Upper lobe of left lung (tissue), 6 donors: ENCODE results near the gene TMEM164. TPM values are rescaled to one million over a fixed set of nuclear protein-coding genes. Genes with fewer than 3 reads are reported as not detected.

Source experiments
- ATAC-seq, 2 donors: fragments of 200-7000 bp; cut with Tn5 transposase; one replicate each; pipeline ENCODE4 v1.9.1; 2022; ENCODE audit warnings: mild to moderate bottlenecking in 2 of 2, moderate library complexity in 2 of 2; ENCODE audit not compliant: low FRiP score in 2 of 2
- DNase-seq, 2 donors: peaks; one replicate each; pipeline ENCODE4 v3.0.0-alpha.2; 2019 to 2020
- H3K27ac ChIP-seq, 4 donors: fragments of 200-600 bp; sonication (generic); one replicate each; pipeline ENCODE4 v1.5.1; 2016 to 2019
- H3K27me3 ChIP-seq, 4 donors: fragments of 200-600 bp; sonication (generic); one replicate each; pipeline ENCODE4 v1.5.1; 2017 to 2019
- H3K36me3 ChIP-seq, 4 donors: fragments of 200-600 bp; sonication (generic); one replicate each; pipeline ENCODE4 v1.5.1; 2016 to 2019
- H3K4me1 ChIP-seq, 4 donors: fragments of 200-600 bp; sonication (generic); one replicate each; pipeline ENCODE4 v1.5.1; 2018 to 2019
- H3K4me3 ChIP-seq, 4 donors: fragments of 200-600 bp; sonication (generic); one replicate each; pipeline ENCODE4 v1.5.1; 2017 to 2019; ENCODE audit warnings: mild to moderate bottlenecking in 2 of 4, moderate library complexity in 1 of 4
- H3K9me3 ChIP-seq, 4 donors: fragments of 200-600 bp; sonication (generic); one replicate each; pipeline ENCODE4 v1.5.1; 2018 to 2019
- CTCF ChIP-seq, 6 experiments: fragments of 450-650 bp in 4 of 6; fragments of 200-600 bp in 2 of 6; sonication (generic) in 2 of 6; IDR thresholded peaks; one replicate each; pipeline ENCODE4 v1.5.1; 2016 to 2019; ENCODE audit warnings: antibody characterized with exemption in 6 of 6
- EP300 ChIP-seq, 4 donors: sonication (generic); formaldehyde crosslinking; IDR thresholded peaks; one replicate each; pipeline ENCODE4 v1.5.1; 2017; ENCODE audit warnings: antibody characterized with exemption in 4 of 4, control low read depth in 2 of 4
- POLR2A ChIP-seq, 4 donors: fragments of 450-650 bp; IDR thresholded peaks; one replicate each; pipeline ENCODE4 v1.5.1; 2016 to 2017; ENCODE audit warnings: antibody characterized with exemption in 4 of 4, mild to moderate bottlenecking in 2 of 4
- POLR2AphosphoS5 ChIP-seq, 2 donors: sonication (generic); formaldehyde crosslinking; IDR thresholded peaks; one replicate each; pipeline ENCODE4 v1.5.1; 2017; ENCODE audit warnings: antibody characterized with exemption in 2 of 2
- WGBS, 2 donors: methylation state at CpG; one replicate each; pipeline ENCODE4 v1.1.5; 2017 to 2018; 5-methylcytosine and 5-hydroxymethylcytosine counted together
- total RNA-seq, 6 donors: library from RNA; depleted of rRNA in 4 of 6; stranded (reverse); fragments of >200 nt in 4 of 6; gene quantifications; one replicate each; pipeline versions ENCODE4 v1.1.0 to v1.2.1, GENCODE V29; 2016 to 2021
- donor health status: DM: no; HTN: no; CAD: no; lungs with moderate emphysema.
- donor health status: DM: no; HTN: yes; CAD: no; lungs with severe emphysema.

TMEM164 gene
- total RNA-seq, 6 donors from 2014 or later: 41.8 to 115 (median 61.8) TPM

DNA sequence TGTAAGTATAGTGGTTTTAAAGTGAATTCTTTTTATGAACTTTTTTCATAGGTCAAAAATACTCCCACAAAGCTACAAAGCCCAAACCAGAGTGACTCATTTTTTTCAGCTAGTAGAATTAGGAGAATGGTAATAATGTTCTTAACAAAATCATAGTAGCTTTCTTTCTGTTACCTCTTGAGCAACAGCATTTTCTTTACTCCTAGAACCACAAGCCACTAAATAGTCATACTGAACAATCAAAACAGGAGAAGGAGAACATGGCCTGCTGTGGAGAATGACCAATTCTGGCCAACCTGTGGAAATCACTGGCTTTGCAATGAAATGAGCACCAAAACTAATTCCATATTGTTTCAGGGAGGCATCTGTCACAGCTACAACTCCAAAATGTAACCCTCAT lies 202.1 kb downstream of the TMEM164 start:
- H3K27ac ChIP-seq: no peak overlapping the region
- H3K4me1 ChIP-seq: no peaks in the 10 kb centered on the region
- no peaks in the 10 kb centered on the region for H3K9me3 ChIP-seq
- no peaks in the 10 kb centered on the region for H3K36me3 ChIP-seq
- ATAC-seq (no peak), DNase-seq (no peak)
- no peak overlapping the region for H3K4me3 ChIP-seq
- TF ChIP-seq POLR2AphosphoS5 (IDR thresholded peaks at IDR 0.05) (no peak), POLR2A (IDR thresholded peaks at IDR 0.05) (no peak), CTCF (IDR thresholded peaks at IDR 0.05) (no peak), EP300 (IDR thresholded peaks at IDR 0.05) (no peak)
- H3K27me3 ChIP-seq: no peaks in the 10 kb centered on the region

GRCh38 chrX:110208092-110208491 lies 205.2 kb downstream of the TMEM164 start:
- H3K9me3 ChIP-seq: no peaks in the 10 kb centered on the region
- ATAC-seq: no peak
- H3K36me3 ChIP-seq: no peaks in the 10 kb centered on the region
- H3K4me3 ChIP-seq: no peak overlapping the region
- TF ChIP-seq CTCF (IDR thresholded peaks at IDR 0.05) (no peak), POLR2A (IDR thresholded peaks at IDR 0.05) (no peak), EP300 (IDR thresholded peaks at IDR 0.05) (no peak), POLR2AphosphoS5 (IDR thresholded peaks at IDR 0.05) (no peak)
- H3K4me1 ChIP-seq: no peaks in the 10 kb centered on the region
- DNase-seq: no peak
- WGBS, 2 donors: 67 to 100% methylated on average over 2 of the region's 2 CpGs
- H3K27me3 ChIP-seq: no peaks in the 10 kb centered on the region
- no peak overlapping the region for H3K27ac ChIP-seq

DNA sequence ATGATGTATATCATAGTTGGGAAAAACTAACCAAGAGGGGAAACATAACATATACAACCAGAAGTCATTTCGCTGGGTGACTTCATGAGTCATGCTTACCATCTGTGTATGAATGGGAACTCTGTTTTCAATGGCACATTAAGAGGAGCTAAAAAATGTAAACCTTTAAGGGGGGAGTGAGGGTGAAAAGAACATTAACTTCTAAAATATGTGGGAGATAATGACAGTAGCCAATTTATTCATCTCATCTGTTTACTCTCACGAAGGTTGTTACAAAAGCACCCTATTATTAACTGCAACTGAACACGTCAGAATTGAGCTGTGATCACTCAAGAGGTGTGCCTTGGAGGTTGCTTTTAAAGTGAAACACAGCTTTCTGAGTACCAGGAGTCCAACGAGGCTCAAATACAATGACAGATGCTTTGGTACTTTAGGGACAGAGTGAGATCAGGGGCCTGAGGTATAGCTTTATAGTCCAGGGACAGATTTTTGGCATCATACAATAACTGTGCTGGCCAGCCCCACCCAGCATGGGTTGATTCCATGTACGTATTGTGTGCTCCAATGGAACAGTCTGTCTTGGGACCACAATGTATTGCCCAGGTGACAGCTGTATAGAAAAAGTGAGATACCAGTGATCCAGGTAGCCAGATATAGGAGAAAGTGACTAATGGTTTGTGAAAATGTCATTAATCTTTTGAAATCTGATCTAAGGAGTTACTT lies 207.7 kb downstream of the TMEM164 start:
- H3K27me3 ChIP-seq: no peaks in the 10 kb centered on the region
- H3K9me3 ChIP-seq: no peaks in the 10 kb centered on the region
- H3K27ac ChIP-seq: no peak overlapping the region
- no peaks in the 10 kb centered on the region for H3K4me1 ChIP-seq
- TF ChIP-seq EP300 (IDR thresholded peaks at IDR 0.05): no peak
- TF ChIP-seq CTCF (IDR thresholded peaks at IDR 0.05): no peak
- no peak for TF ChIP-seq POLR2A (IDR thresholded peaks at IDR 0.05)
- no peak for TF ChIP-seq POLR2AphosphoS5 (IDR thresholded peaks at IDR 0.05)
- 43 to 44% methylated on average over 4 to 5 of the region's 5 CpGs for WGBS, 2 donors
- no peak overlapping the region for H3K4me3 ChIP-seq
- no peaks in the 10 kb centered on the region for H3K36me3 ChIP-seq
- ATAC-seq (no peak), DNase-seq (no peak)

DNA sequence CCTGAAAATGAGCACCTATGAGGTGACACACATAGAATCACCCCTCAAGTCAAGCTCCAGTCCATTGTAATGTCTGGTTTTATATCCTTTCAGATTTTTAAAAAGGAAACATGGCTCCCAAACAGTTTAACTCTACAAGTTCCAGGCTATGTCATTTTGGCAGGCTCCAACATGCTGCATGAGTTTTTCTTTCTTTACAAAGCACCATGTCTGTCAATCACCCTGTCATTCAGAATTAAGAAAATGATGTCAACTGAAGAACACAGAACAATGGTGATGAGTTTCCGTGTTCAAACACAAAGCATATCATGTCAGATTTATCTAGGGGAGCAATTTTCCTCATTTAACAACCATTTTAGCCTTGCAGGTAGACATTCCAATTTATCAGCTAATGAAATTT lies 208.4 kb downstream of the TMEM164 start:
- Histone ChIP-seq H3K27ac (no peak overlapping the region), H3K27me3 (no peaks in the 10 kb centered on the region), H3K4me3 (no peak overlapping the region), H3K9me3 (no peaks in the 10 kb centered on the region), H3K4me1 (no peaks in the 10 kb centered on the region), H3K36me3 (no peaks in the 10 kb centered on the region)
- no peak for TF ChIP-seq POLR2A (IDR thresholded peaks at IDR 0.05)
- TF ChIP-seq EP300 (IDR thresholded peaks at IDR 0.05): no peak
- TF ChIP-seq POLR2AphosphoS5 (IDR thresholded peaks at IDR 0.05): no peak
- no peak for TF ChIP-seq CTCF (IDR thresholded peaks at IDR 0.05)
- 68 to 82% methylated on average over 1 of the region's 1 CpG for WGBS, 2 donors
- ATAC-seq: no peak
- no peak for DNase-seq

- 75 to 90% methylated on average over 3 of the region's 3 CpGs for WGBS, 2 donors
- H3K27me3 ChIP-seq: no peaks in the 10 kb centered on the region
- ATAC-seq: no peak
These were observed 209.4 kb downstream of the TMEM164 start for GRCh38 chrX:110212299-110212698.

More at GRCh38 chrX:110212299-110212698, 209.4 kb downstream of the TMEM164 start:
- Histone ChIP-seq H3K36me3 (no peaks in the 10 kb centered on the region), H3K27ac (no peak overlapping the region), H3K4me3 (no peak overlapping the region), H3K9me3 (no peaks in the 10 kb centered on the region), H3K4me1 (no peaks in the 10 kb centered on the region)
- no peak for DNase-seq
- no peak for TF ChIP-seq CTCF (IDR thresholded peaks at IDR 0.05)
- no peak for TF ChIP-seq POLR2AphosphoS5 (IDR thresholded peaks at IDR 0.05)
- no peak for TF ChIP-seq EP300 (IDR thresholded peaks at IDR 0.05)
